NB4 (cell line): ENCODE data around the gene ZNF79.

Experiments
- DNase-seq: peaks from one replicate; pipeline ENCODE4 v3.0.0; 2010; ENCODE audit warnings: low read depth
- H3K4me3 ChIP-seq: one replicate; pipeline ENCODE4 v1.5.1; 2011; ENCODE audit warnings: mild to moderate bottlenecking, low read depth, low read length, moderate library complexity
- MYC ChIP-seq: IDR thresholded peaks from 2 replicates; pipeline ENCODE4 v1.6.1; 2011; ENCODE audit warnings: low read depth, low read length
- POLR2A ChIP-seq: IDR thresholded peaks from 2 replicates; pipeline ENCODE4 v1.6.1; 2011; ENCODE audit warnings: mild to moderate bottlenecking; ENCODE audit not compliant: insufficient read length; ENCODE audit errors: extremely low read depth
- TF ChIP-seq, protein P1 (sequence below): IDR thresholded peaks from 2 replicates; pipeline ENCODE4 v1.6.1; 2011; ENCODE audit warnings: low read depth, low read length
- TF ChIP-seq, protein P2 (sequence below): IDR thresholded peaks from one replicate; pipeline ENCODE4 v1.5.1; 2012; ENCODE audit warnings: low read depth, low read length

The ZNF79 gene

DNA sequence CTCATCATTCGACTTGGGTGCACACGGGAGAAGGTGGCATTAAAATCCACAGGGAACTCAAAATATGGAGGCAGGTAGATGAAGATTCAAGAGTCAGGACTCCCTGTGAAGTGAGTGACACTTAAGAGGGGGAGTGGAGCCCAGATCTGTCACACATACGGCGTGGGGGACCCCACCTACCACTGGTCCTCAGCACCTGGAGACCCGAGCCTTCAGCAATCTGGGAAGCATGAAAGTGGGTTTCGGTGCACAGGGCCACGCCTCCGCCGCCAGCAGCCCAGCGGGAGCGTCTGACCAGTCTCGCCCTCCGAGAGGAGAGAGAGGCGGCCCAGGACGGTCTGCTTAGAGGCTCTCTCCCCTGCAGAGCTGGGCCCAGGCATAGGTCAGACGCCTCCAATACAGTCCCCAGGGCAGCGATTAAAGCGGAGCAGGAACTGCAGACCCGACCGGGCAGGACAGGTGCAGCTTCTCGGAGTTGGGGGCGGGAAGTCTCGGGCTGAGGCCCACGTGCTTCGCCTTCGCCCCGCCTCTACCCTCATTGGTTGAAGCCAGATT is 27.9 kb upstream of the ZNF79 start:
- TF ChIP-seq, protein P1, sequence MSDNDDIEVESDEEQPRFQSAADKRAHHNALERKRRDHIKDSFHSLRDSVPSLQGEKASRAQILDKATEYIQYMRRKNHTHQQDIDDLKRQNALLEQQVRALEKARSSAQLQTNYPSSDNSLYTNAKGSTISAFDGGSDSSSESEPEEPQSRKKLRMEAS = no peak
- TF ChIP-seq, protein P2, sequence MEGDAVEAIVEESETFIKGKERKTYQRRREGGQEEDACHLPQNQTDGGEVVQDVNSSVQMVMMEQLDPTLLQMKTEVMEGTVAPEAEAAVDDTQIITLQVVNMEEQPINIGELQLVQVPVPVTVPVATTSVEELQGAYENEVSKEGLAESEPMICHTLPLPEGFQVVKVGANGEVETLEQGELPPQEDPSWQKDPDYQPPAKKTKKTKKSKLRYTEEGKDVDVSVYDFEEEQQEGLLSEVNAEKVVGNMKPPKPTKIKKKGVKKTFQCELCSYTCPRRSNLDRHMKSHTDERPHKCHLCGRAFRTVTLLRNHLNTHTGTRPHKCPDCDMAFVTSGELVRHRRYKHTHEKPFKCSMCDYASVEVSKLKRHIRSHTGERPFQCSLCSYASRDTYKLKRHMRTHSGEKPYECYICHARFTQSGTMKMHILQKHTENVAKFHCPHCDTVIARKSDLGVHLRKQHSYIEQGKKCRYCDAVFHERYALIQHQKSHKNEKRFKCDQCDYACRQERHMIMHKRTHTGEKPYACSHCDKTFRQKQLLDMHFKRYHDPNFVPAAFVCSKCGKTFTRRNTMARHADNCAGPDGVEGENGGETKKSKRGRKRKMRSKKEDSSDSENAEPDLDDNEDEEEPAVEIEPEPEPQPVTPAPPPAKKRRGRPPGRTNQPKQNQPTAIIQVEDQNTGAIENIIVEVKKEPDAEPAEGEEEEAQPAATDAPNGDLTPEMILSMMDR = no peak
- TF ChIP-seq MYC (no peak), POLR2A (no peak)
- no peak for DNase-seq
- no peak overlapping the region for H3K4me3 ChIP-seq

DNA sequence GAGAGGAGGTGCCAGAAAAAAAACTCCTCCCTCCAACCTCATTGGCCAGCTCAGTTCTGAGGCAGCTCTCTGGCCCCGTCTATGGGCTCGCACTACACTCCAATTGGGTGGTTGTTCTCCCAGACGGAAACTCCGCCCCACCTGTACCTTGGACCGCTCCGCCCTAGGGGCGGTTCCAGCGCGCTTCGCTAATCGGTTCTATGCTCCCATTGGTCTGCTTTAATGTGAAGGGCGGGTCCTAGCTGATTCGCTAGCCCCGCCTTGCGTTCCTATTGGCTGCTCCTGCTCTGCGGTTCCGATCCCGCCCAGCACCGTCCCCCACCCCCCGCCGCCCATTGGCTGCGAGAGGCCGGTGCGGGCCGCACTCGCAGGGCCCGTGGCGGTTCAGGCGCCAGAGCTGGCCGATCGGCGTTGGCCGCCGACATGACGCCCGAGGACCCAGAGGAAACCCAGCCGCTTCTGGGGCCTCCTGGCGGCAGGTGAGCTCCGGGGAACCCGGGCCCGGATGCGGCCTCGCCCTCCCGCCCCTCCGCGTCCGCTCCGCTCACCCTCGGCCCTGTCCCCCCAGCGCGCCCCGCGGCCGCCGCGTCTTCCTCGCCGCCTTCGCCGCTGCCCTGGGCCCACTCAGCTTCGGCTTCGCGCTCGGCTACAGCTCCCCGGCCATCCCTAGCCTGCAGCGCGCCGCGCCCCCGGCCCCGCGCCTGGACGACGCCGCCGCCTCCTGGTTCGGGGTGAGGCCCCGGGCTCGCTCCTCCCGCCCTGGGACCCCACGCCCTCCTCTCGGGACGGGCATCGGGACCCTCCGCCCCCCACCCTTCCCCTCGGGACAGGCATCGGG is 27.2 kb upstream of the ZNF79 start, which contains the start of gene SLC2A8:
SLC2A8 (plus strand) TSS at position 362 of the 838 bp plus-strand sequence; CDS start at position 424, 62 bp downstream.
- TF ChIP-seq MYC (no peak), POLR2A (no peak)
- TF ChIP-seq, protein P1 = no peak
- TF ChIP-seq, protein P2 = no peak
- DNase-seq = peak; percentile 39
- H3K4me3 ChIP-seq = no peak within 1 kb of the TSS

DNA sequence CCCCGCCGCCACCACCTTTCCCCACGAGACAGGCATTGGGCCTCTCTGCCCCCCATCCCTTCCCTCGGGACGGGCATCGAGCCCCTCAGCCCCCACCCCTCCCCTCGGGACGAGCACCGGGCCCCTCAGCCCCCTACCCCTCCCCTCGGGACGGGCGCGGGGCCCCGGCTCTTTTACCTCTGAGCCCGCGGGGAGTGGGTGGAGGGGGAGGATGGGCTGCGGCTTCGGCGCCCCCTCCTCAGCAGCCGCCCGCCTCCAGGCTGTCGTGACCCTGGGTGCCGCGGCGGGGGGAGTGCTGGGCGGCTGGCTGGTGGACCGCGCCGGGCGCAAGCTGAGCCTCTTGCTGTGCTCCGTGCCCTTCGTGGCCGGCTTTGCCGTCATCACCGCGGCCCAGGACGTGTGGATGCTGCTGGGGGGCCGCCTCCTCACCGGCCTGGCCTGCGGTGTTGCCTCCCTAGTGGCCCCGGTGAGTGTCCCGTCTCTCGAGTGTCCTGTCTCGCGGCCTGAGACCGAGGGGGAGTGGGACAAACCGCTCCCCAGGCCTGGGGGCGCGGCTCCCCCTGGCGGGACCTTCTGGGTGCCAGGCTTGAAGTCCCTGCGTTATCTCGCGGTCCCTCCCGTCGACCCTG is 26.4 kb upstream of the ZNF79 start:
- no peak for TF ChIP-seq MYC
- TF ChIP-seq, protein P2 = peak; percentile 9
- DNase-seq = no peak
- H3K4me3 ChIP-seq = no peak overlapping the region

DNA sequence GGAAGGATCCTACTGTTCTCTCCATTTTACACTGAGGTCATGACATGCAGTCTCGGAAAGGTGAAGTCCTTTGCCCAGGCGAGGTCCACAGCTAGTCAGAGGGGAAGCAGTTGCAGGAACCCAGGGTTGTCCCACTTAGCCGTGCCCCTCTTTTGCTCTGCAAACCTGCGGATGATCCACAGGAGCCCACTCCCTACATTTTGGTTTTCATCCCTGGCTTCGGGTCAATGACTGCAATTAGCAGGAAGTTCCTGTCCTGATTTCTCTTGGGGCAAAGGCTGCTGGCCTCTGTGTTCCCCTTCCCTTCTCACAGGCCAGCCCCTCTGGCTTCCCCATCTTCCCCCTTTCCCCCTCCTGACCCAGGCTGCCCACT is 25.9 kb upstream of the ZNF79 start:
- TF ChIP-seq MYC (no peak), POLR2A (no peak)
- TF ChIP-seq, protein P2 = no peak
- TF ChIP-seq, protein P1 = no peak
- no peak overlapping the region for H3K4me3 ChIP-seq
- no peak for DNase-seq

DNA sequence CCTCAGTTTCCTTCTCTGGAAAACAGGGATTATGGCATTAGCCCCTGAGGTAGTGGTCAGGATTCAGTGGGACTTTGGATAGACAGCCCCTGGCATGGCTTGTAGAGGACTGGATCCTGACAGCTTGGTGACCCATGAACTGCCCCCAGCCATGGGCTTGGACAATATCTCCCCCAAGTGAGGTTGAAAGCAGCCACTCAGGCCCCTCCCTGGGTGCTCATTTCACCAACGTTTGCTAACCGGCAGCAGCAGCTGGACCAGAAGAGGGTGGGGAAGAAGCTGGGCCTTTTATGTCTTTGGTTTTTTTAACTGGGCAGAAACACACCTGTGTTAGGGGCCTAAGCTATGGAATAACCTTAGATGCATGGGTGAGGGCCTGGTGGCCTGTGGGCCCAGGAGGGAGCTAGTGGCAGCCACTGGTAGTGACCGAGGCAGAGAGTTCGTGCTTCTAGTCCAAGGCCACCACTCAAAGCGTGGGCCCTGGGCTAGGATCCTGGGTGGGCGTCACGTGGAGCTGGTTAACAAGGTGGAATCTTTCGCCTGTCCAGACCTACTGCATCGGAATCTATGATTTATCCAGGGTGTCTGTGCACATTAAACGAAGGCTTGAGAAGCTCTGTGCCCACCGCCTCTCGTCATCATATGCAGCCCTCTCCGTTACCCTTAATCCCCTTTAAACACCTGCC is 25.3 kb upstream of the ZNF79 start:
- TF ChIP-seq POLR2A = no peak
- no peak for TF ChIP-seq MYC
- TF ChIP-seq, protein P1 = no peak
- TF ChIP-seq, protein P2 = no peak
- no peak overlapping the region for H3K4me3 ChIP-seq

More for the DNA sequence above, 25.3 kb upstream of the ZNF79 start:
- DNase-seq = no peak
